GM12878 (cell line): Measurements from ENCODE around the gene CCDC149.

Experiments used
- CTCF ChIP-seq, 3 experiments: IDR thresholded peaks in 2 of 3; conservative IDR thresholded peaks in 1 of 3; 2 replicates each; pipeline ENCODE4 v1.5.1; 2011; ENCODE audit warnings: low read depth in 3 of 3, low read length in 3 of 3, mild to moderate bottlenecking in 3 of 3, control low read depth in 2 of 3, moderate library complexity in 2 of 3, inconsistent platforms in 1 of 3, mixed read lengths in 1 of 3; ENCODE audit not compliant: control insufficient read depth in 2 of 3, insufficient read depth in 1 of 3; ENCODE audit errors: extremely low read depth in 1 of 3
- FOS ChIP-seq: IDR thresholded peaks from 3 replicates; pipeline ENCODE4 v1.6.1; 2011; ENCODE audit warnings: borderline replicate concordance; ENCODE audit not compliant: insufficient read length; ENCODE audit errors: extremely low read depth
- HDAC2 ChIP-seq: fragments of 200-600 bp; sonication (generic); IDR thresholded peaks from 2 replicates; pipeline ENCODE4 v1.6.1; 2017

- TF ChIP-seq CTCF (IDR thresholded peaks at IDR 0.05 in 2 of 3, conservative IDR thresholded peaks at IDR 0.05 in 1 of 3; ENCODE audit: control insufficient read depth in 2 of 3, extremely low read depth in 1 of 3, insufficient read depth in 1 of 3, low read depth in 3 of 3, low read length in 3 of 3) (no peak), FOS (no peak), HDAC2 (no peak)
Measured at GRCh38 chr4:24887881-24888430, 24.9 kb downstream of the CCDC149 start.
